SU-DHL-6 (cell line): ENCODE results near the gene RESF1.

Source experiments
- H2AFZ ChIP-seq: fragments of 200-600 bp; sonication (generic); 2 replicates; pipeline ENCODE4 v1.6.1; 2014; ENCODE audit warnings: low read depth, mild to moderate bottlenecking, moderate library complexity, mixed read lengths, antibody characterized with exemption, low read length; ENCODE audit not compliant: severe bottlenecking
- H3F3A ChIP-seq: fragments of 200-600 bp; shearing (Covaris generic); 2 replicates; pipeline ENCODE4 v1.6.0; 2016; ENCODE audit warnings: antibody characterized with exemption, mild to moderate bottlenecking; ENCODE audit not compliant: insufficient read depth
- H3K27ac ChIP-seq: fragments of 200-600 bp; sonication (generic); 2 replicates; pipeline ENCODE4 v1.5.1; 2016; ENCODE audit warnings: low read depth, mild to moderate bottlenecking, low read length, moderate library complexity, mixed read lengths
- H3K27me3 ChIP-seq: fragments of 200-600 bp; sonication (generic), shearing (Covaris generic); 2 replicates; pipeline ENCODE4 v1.6.0; 2014; ENCODE audit warnings: mild to moderate bottlenecking, low read length
- H3K36me3 ChIP-seq: fragments of 200-600 bp; sonication (generic); 2 replicates; pipeline ENCODE4 v1.6.1; 2014; ENCODE audit warnings: mild to moderate bottlenecking, low read length, mixed read lengths
- H3K4me2 ChIP-seq: fragments of 300-600, 200-600 bp; shearing (Covaris generic), sonication (generic); 2 replicates; pipeline ENCODE4 v1.6.0; 2014; ENCODE audit warnings: low read length, low read depth, mild to moderate bottlenecking; ENCODE audit not compliant: poor library complexity, severe bottlenecking
- H3K4me3 ChIP-seq: fragments of 200-600 bp; sonication (generic); 2 replicates; pipeline ENCODE4 v1.5.1; 2014; ENCODE audit warnings: antibody characterized with exemption, low read length, mild to moderate bottlenecking, mixed read lengths; ENCODE audit not compliant: insufficient read depth, poor library complexity, severe bottlenecking
- H3K79me2 ChIP-seq: fragments of 200-600 bp; sonication (generic); 2 replicates; pipeline ENCODE4 v1.6.1; 2014; ENCODE audit warnings: mild to moderate bottlenecking, low read length, moderate library complexity; ENCODE audit not compliant: insufficient read depth
- H3K9ac ChIP-seq: fragments of 200-600 bp; sonication (generic); 2 replicates; pipeline ENCODE4 v1.7.0; 2014; ENCODE audit warnings: mild to moderate bottlenecking, low read length
- H3K9me2 ChIP-seq: fragments of 200-600 bp; sonication (generic); replicated peaks from 2 replicates; pipeline ENCODE4 v1.6.1; 2014; ENCODE audit warnings: low read length; ENCODE audit not compliant: insufficient read depth
- H3K9me3 ChIP-seq: fragments of 200-600 bp; sonication (generic); 2 replicates; pipeline ENCODE4 v1.6.1; 2014; ENCODE audit warnings: low read length, mixed read lengths; ENCODE audit not compliant: insufficient read depth
- H4K20me1 ChIP-seq: fragments of 200-600 bp; sonication (generic); 2 replicates; pipeline ENCODE4 v1.6.1; 2014; ENCODE audit warnings: low read depth, mild to moderate bottlenecking, antibody characterized with exemption, low read length, moderate library complexity, mixed read lengths
- CTCF ChIP-seq: fragments of 200-600 bp; sonication (generic); IDR thresholded peaks from one replicate; pipeline ENCODE4 v1.5.1; 2017; ENCODE audit warnings: antibody characterized with exemption, mild to moderate bottlenecking, low read length, moderate library complexity; ENCODE audit not compliant: insufficient read depth, poor library complexity, severe bottlenecking
- EZH2phosphoT487 ChIP-seq: fragments of 200-600 bp; sonication (generic), shearing (Covaris generic); conservative IDR thresholded peaks from 2 replicates; pipeline ENCODE4 v1.6.1; 2018; ENCODE audit warnings: mild to moderate bottlenecking, antibody characterized with exemption, low read length, moderate library complexity, mixed read lengths

Gene RESF1

GRCh38 chr12:31965090-31965489 lies 5.9 kb downstream of the RESF1 start:
- Histone ChIP-seq H3K27me3 (no peaks in the 10 kb centered on the region), H3K9ac (no peak overlapping the region), H3K27ac (peak overlapping the region; percentile 55), H3K4me3 (no peak overlapping the region), H3K79me2 (peaks cover 99% of the 10 kb centered on the region), H3K9me2 (no peaks in the 10 kb centered on the region), H3K9me3 (no peaks in the 10 kb centered on the region), H4K20me1 (no peaks in the 10 kb centered on the region), H3K36me3 (peaks cover 49% of the 10 kb centered on the region), H3F3A (peaks cover 9% of the 10 kb centered on the region; the same call in 1 of the 2 replicates), H2AFZ (no peak overlapping the region), H3K4me2 (peak overlapping the region; percentile 17)
- TF ChIP-seq CTCF (no peak), EZH2phosphoT487 (no peak)

- H3K79me2 ChIP-seq: peaks cover 99% of the 10 kb centered on the region
- peaks cover 5% of the 10 kb centered on the region; the same call in 1 of the 2 replicates for H3F3A ChIP-seq
- peak overlapping the region; percentile 17 for H3K4me2 ChIP-seq
- no peaks in the 10 kb centered on the region for H3K27me3 ChIP-seq
- no peak for TF ChIP-seq EZH2phosphoT487
- TF ChIP-seq CTCF: no peak
- H3K9me3 ChIP-seq: peaks cover 4% of the 10 kb centered on the region; the same call in 1 of the 2 replicates
- peak overlapping the region; percentile 32; the same call in 1 of the 2 replicates for H3K27ac ChIP-seq
- no peaks in the 10 kb centered on the region for H4K20me1 ChIP-seq
- no peak overlapping the region for H2AFZ ChIP-seq
- peaks cover 59% of the 10 kb centered on the region for H3K36me3 ChIP-seq
- no peak overlapping the region for H3K4me3 ChIP-seq
- 0 out of 2 replicates have a peak overlapping the region, but pooled peaks have one; percentile 4 for H3K9ac ChIP-seq
- H3K9me2 ChIP-seq: no peaks in the 10 kb centered on the region
Measured at GRCh38 chr12:31966558-31967205, 7.5 kb downstream of the RESF1 start.

- TF ChIP-seq EZH2phosphoT487 (no peak), CTCF (no peak)
- Histone ChIP-seq H2AFZ (no peak overlapping the region), H4K20me1 (no peaks in the 10 kb centered on the region), H3K36me3 (peaks cover 57% of the 10 kb centered on the region), H3K9ac (no peak overlapping the region), H3K27ac (0 out of 2 replicates have a peak overlapping the region, but pooled peaks have one; percentile 12), H3F3A (peaks cover 5% of the 10 kb centered on the region; the same call in 1 of the 2 replicates), H3K9me2 (no peaks in the 10 kb centered on the region), H3K4me2 (no peak overlapping the region), H3K27me3 (no peaks in the 10 kb centered on the region), H3K4me3 (no peak overlapping the region), H3K79me2 (peaks cover 98% of the 10 kb centered on the region), H3K9me3 (peaks cover 8% of the 10 kb centered on the region; the same call in 1 of the 2 replicates)
Measured at GRCh38 chr12:31967539-31967938, 8.3 kb downstream of the RESF1 start.
